Small intestine (tissue), 7 donors: ENCODE results near the gene PRKAG2. TPM values are rescaled to one million over a fixed set of nuclear protein-coding genes. Genes with fewer than 3 reads are reported as not detected.

Experiments used
- DNase-seq, 2 donors: peaks; one replicate each; pipeline versions ENCODE4 v3.0.0 to v3.0.0-alpha.2; 2013
- FAIRE-seq: peaks from 2 replicates; lab custom pipeline; 2012; peaks lifted over from hg19 to GRCh38; lab: Jason Lieb, UNC
- H3K27ac ChIP-seq, 3 donors: one replicate each; pipeline ENCODE4 v1.5.1; 2013; ENCODE audit warnings: low read length in 2 of 3, mild to moderate bottlenecking in 2 of 3, control low read depth in 1 of 3, inconsistent platforms in 1 of 3, low read depth in 1 of 3, moderate library complexity in 1 of 3
- H3K27me3 ChIP-seq, 3 donors: one replicate each; pipeline ENCODE4 v1.6.1; 2013; ENCODE audit warnings: low read length in 3 of 3, inconsistent platforms in 1 of 3; ENCODE audit not compliant: control insufficient read depth in 3 of 3, insufficient read depth in 3 of 3
- H3K36me3 ChIP-seq, 3 donors: one replicate each; pipeline ENCODE4 v1.6.1; 2013; ENCODE audit warnings: low read length in 3 of 3, inconsistent platforms in 1 of 3, low read depth in 1 of 3, mild to moderate bottlenecking in 1 of 3, moderate library complexity in 1 of 3; ENCODE audit not compliant: control insufficient read depth in 3 of 3, insufficient read depth in 2 of 3
- H3K4me1 ChIP-seq, 3 donors: one replicate each; pipeline ENCODE4 v1.6.1; 2013; ENCODE audit warnings: low read length in 2 of 3, inconsistent platforms in 1 of 3, low read depth in 1 of 3, mild to moderate bottlenecking in 1 of 3, moderate library complexity in 1 of 3; ENCODE audit not compliant: control insufficient read depth in 3 of 3, insufficient read depth in 2 of 3
- H3K4me3 ChIP-seq, 3 donors: one replicate each; pipeline ENCODE4 v1.5.1; 2013; ENCODE audit warnings: low read length in 3 of 3, control low read depth in 1 of 3, inconsistent platforms in 1 of 3, low read depth in 1 of 3, mild to moderate bottlenecking in 1 of 3, moderate library complexity in 1 of 3
- H3K9me3 ChIP-seq, 2 donors: one replicate each; pipeline ENCODE4 v1.6.1; 2013; ENCODE audit warnings: low read depth in 1 of 2, low read length in 1 of 2; ENCODE audit not compliant: control insufficient read depth in 2 of 2, insufficient read depth in 1 of 2
- WGBS, 3 donors: extraction: QIAGEN DNeasy Blood & Tissue Kit; methylation state at CpG; one replicate each; pipeline ENCODE4 v1.1.7; 2013; 5-methylcytosine and 5-hydroxymethylcytosine counted together
- polyA plus RNA-seq, 4 donors: library from polyadenylated mRNA; stranded (reverse) in 3 of 4; unstranded in 1 of 4; fragments of 200-250 nt in 3 of 4; fragments of 120-200 nt in 1 of 4; gene quantifications; one replicate each; pipeline versions ENCODE4 v1.2.1 to v1.2.3, GENCODE V29; 2013
- donor health status: healthy with polysubstance abuse.
- donor health status: control.
- donor health status: control.
- donor health status: Bipolar disorder and iron deficiency.
- donor health status: healthy.

Gene PRKAG2
- polyA plus RNA-seq, 4 donors, result 26.3 to 57.9 (median 49.4) TPM

- WGBS, 3 donors, result 84 to 88% (median 84%) methylated on average over 17 to 18 of the region's 18 CpGs
- Histone ChIP-seq H3K4me3 (no peak overlapping the region), H3K9me3 (no peaks in the 10 kb centered on the region), H3K27me3 (no peaks in the 10 kb centered on the region), H3K27ac (no peak overlapping the region), H3K36me3 (peaks cover 0 to 78% (median 0%) of the 10 kb centered on the region in 3 donors), H3K4me1 (peaks cover 0 to 14% (median 5%) of the 10 kb centered on the region in 3 donors)
- DNase-seq (peak in 1 of 2 donors; percentile 23), FAIRE-seq (no peak)
Observed at GRCh38 chr7:151758622-151759540, 118.0 kb downstream of the PRKAG2 start.

DNA sequence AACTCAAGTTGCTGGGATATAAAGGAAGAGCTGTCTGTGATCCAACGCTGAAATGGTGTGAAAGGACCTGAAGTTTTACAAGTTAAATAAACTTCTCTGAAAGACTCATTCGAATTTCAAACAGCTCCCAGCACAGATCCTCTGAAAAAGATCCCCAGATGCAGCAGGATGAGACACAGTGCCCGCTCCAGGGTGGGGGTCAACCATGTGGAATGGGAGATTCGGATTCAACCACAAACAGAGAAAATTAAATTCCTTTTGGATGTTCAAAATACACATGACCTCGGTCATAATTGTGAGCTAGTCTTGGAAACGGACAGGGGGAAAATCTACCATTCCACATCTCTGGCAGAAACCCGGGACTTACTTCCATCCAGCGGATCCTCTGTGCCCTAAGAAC is 119.6 kb downstream of the PRKAG2 start:
- Histone ChIP-seq H3K27ac (no peak overlapping the region), H3K9me3 (no peaks in the 10 kb centered on the region), H3K4me3 (no peak overlapping the region), H3K36me3 (peaks cover 0 to 70% (median 0%) of the 10 kb centered on the region in 3 donors), H3K4me1 (peaks cover 0 to 14% (median 5%) of the 10 kb centered on the region in 3 donors), H3K27me3 (no peaks in the 10 kb centered on the region)
- DNase-seq (no peak), FAIRE-seq (no peak)
- WGBS, 3 donors, result 74 to 86% (median 77%) methylated on average over 8 of the region's 8 CpGs

GRCh38 chr7:151756866-151757265 is 120.0 kb downstream of the PRKAG2 start:
- WGBS, 3 donors, result 85 to 90% (median 87%) methylated on average over 13 of the region's 13 CpGs
- Histone ChIP-seq H3K36me3 (peaks cover 0 to 66% (median 0%) of the 10 kb centered on the region in 3 donors), H3K27me3 (no peaks in the 10 kb centered on the region), H3K27ac (no peak overlapping the region), H3K4me1 (peaks cover 0 to 14% (median 5%) of the 10 kb centered on the region in 3 donors), H3K9me3 (no peaks in the 10 kb centered on the region), H3K4me3 (no peak overlapping the region)
- DNase-seq, result no peak
- no peak for FAIRE-seq

DNA sequence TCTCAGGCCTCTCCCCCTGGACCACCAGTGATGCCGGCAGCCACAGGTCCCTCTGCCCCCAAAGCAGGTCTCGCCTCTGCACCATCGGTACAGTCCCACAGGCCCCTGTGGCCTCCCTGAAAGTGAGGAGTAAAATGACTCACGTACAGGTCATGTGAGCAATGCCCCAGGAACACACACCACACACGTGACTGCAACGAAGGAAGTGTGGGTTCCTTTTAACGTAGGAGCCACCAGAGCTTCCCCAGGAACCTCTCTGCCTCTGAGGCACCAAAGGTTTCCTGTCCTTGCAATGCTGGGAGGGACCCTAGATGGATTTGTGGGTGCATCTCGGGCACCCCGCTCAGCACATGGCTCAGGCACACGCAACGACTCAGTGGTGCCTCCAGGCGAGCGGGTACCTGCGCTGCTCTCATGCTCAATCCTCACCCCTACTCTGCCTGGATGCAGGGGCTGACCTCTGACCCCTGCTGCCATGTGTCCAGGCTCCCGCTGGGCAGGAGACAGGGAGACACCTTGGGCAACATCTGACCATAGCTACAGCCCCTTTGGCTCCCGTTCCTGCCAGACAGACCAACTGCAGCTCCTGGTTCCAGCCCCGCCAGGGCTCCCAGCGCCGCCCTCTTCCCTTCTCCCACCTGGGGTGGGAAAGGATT is 120.7 kb downstream of the PRKAG2 start:
- FAIRE-seq (no peak), DNase-seq (no peak)
- Histone ChIP-seq H3K9me3 (no peaks in the 10 kb centered on the region), H3K4me3 (no peak overlapping the region), H3K27me3 (no peaks in the 10 kb centered on the region), H3K4me1 (peaks cover 0 to 14% (median 5%) of the 10 kb centered on the region in 3 donors), H3K27ac (peak overlapping the region in 1 of 3 donors; percentile 7), H3K36me3 (peaks cover 0 to 62% (median 0%) of the 10 kb centered on the region in 3 donors)
- 77 to 81% (median 80%) methylated on average over 18 to 19 of the region's 19 CpGs for WGBS, 3 donors

DNA sequence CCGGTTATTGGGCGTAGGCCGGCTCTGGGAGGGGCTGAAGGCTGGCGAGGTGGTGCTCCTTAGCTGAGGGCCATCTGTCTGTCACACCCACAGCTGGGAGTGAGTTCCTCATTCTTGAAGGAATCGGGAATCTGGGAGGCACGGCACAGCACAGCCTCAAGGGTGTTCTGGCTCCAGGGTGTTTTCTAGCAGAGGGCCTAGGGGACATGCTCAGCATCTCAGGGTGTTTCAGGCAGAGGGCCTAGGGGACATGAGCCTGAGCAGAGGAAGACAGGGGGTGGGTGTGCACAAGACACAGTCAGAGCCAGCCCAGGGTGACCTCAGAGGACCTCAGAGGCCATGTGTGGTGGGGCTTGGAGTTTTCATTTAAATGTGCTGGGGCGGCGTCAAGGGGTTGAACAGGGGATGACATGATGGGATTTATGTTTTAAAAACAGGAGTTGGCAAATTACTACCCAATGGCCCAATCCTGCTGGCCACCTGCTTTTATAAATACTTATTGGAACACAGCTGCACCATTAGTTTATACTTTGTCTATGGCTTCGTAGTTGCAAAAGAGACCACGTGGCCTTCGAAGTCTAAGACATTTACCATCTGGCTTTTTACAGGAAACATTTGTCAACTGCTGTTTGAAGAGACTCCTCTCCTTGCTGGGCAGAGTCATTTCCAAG is 121.6 kb downstream of the PRKAG2 start:
- Histone ChIP-seq H3K9me3 (no peaks in the 10 kb centered on the region), H3K4me1 (peaks cover 0 to 14% (median 5%) of the 10 kb centered on the region in 3 donors), H3K4me3 (no peak overlapping the region), H3K36me3 (peaks cover 0 to 57% (median 0%) of the 10 kb centered on the region in 3 donors), H3K27ac (peak overlapping the region in 1 of 3 donors; percentile 61), H3K27me3 (no peaks in the 10 kb centered on the region)
- FAIRE-seq, result no peak
- DNase-seq, result no peak
- WGBS, 3 donors, result 63 to 77% (median 71%) methylated on average over 11 of the region's 11 CpGs

- peaks cover 0 to 14% (median 5%) of the 10 kb centered on the region in 3 donors for H3K4me1 ChIP-seq
- H3K36me3 ChIP-seq, result peaks cover 0 to 54% (median 0%) of the 10 kb centered on the region in 3 donors
- no peaks in the 10 kb centered on the region for H3K9me3 ChIP-seq
- H3K27ac ChIP-seq, result peak overlapping the region in 1 of 3 donors; percentile 61
- DNase-seq (no peak), FAIRE-seq (no peak)
- WGBS, 3 donors, result 88 to 91% (median 89%) methylated on average over 15 to 17 of the region's 17 CpGs
- no peak overlapping the region for H3K4me3 ChIP-seq
- no peaks in the 10 kb centered on the region for H3K27me3 ChIP-seq
Observed at GRCh38 chr7:151754688-151755130, 122.2 kb downstream of the PRKAG2 start.

GRCh38 chr7:151754142-151754590 is 122.7 kb downstream of the PRKAG2 start:
- no peak for FAIRE-seq
- Histone ChIP-seq H3K4me1 (peaks cover 0 to 10% (median 5%) of the 10 kb centered on the region in 3 donors), H3K36me3 (peaks cover 0 to 49% (median 0%) of the 10 kb centered on the region in 3 donors)

More at GRCh38 chr7:151754142-151754590, 122.7 kb downstream of the PRKAG2 start:
- H3K4me3 ChIP-seq, result no peak overlapping the region
- H3K9me3 ChIP-seq, result no peaks in the 10 kb centered on the region
- DNase-seq, result peak; percentile 77 to 80
- peak overlapping the region; percentile 21 to 61 (median 42) for H3K27ac ChIP-seq
- 34 to 43% (median 34%) methylated on average over 14 of the region's 14 CpGs for WGBS, 3 donors
- no peaks in the 10 kb centered on the region for H3K27me3 ChIP-seq
